PFSK-1 (cell line): Measurements from ENCODE around the gene PTPN5.

Experiments
- FOXP2 ChIP-seq: optimal IDR thresholded peaks from 2 replicates; pipeline ENCODE3; 2011; ENCODE audit warnings: borderline replicate concordance, control low read depth, inconsistent platforms; ENCODE audit not compliant: insufficient read depth; ENCODE audit errors: extremely low read length, extremely low read depth
- POLR2AphosphoS5 ChIP-seq: IDR thresholded peaks from 2 replicates; pipeline ENCODE4 v1.6.1; 2012; ENCODE audit warnings: low read depth, mild to moderate bottlenecking, control low read depth, low read length, moderate library complexity
- REST ChIP-seq, 2 experiments: IDR thresholded peaks; 2 replicates each; pipeline versions ENCODE4 v1.6.1 to v1.8.0; 2011 to 2012; ENCODE audit warnings: low read depth in 2 of 2, low read length in 2 of 2, control low read depth in 1 of 2, inconsistent platforms in 1 of 2, mild to moderate bottlenecking in 1 of 2, moderate library complexity in 1 of 2; ENCODE audit not compliant: insufficient read depth in 1 of 2
- SIN3A ChIP-seq: IDR thresholded peaks from 2 replicates; pipeline ENCODE4 v1.6.1; 2012; ENCODE audit warnings: mild to moderate bottlenecking, low read length, moderate library complexity, borderline replicate concordance; ENCODE audit not compliant: insufficient read depth
- TAF1 ChIP-seq: IDR thresholded peaks from 2 replicates; pipeline ENCODE4 v1.6.1; 2012; ENCODE audit warnings: low read length, control low read depth, borderline replicate concordance; ENCODE audit not compliant: insufficient read depth

GRCh38 chr11:18770479-18771125 is 21.0 kb downstream of the PTPN5 start:
- TF ChIP-seq REST (IDR thresholded peaks at IDR 0.05; ENCODE audit: insufficient read depth in 1 of 2, low read depth in 2 of 2, low read length in 2 of 2) (no peak), POLR2AphosphoS5 (no peak), FOXP2 (no peak), SIN3A (no peak), TAF1 (no peak)
